HG03139 (cell line): Measurements from ENCODE around the gene TRRAP.
A peak's percentile ranks its signal among the peaks of the same experiment; 100 is the strongest.
"Not testable (repeated sequence)": the region's sequence is repeated elsewhere in the genome, so short reads cannot be mapped to it uniquely, and the experiment has no call there.

Experiments used
- ATAC-seq: cut with Tn5 transposase; IDR thresholded peaks from one replicate; pipeline ENCODE4 v1.9.1; 2021; ENCODE audit not compliant: unreplicated experiment

Gene TRRAP

GRCh38 chr7:98878365-98879197 lies at the start of gene TRRAP:
TSS of gene TRRAP (plus strand) at chr7:98878532. CDS start at chr7:98881151, 2,619 bp downstream.
- ATAC-seq = peak; percentile 65

DNA sequence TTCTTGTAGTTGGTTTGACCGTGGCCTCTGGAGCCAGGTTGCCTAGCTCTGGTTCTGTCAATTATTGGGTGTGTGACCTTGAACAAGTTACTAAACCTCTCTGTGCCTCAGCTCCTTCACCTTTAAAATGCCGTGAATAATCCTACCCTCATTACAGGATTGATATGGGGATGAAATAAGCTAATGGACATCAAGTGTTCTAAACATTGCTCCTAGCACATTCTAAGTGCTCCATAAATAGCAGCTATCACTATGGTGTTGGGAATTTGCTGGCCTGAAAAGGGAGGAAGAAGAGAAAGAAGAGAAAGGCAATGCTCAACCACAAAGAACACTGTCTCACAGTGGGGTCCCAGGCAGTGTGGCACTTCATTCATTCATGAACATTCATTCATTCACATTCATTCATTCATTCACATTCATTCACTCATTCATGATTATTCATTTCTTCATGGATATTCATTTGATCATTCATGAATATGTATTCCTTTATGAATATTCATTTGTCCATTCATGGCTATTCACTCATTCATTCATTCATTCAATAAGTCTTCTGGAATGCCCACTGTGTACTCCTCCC lies 47.3 kb upstream of the TRRAP start:
- ATAC-seq = no peak

- ATAC-seq = no peak
Observed at GRCh38 chr7:98831641-98832221, 46.6 kb upstream of the TRRAP start.

GRCh38 chr7:98833022-98833421 lies 45.3 kb upstream of the TRRAP start:
- ATAC-seq = no peak

- ATAC-seq = no peak
Observed at GRCh38 chr7:98834949-98835348, 43.4 kb upstream of the TRRAP start.

- ATAC-seq = no peak
Observed at GRCh38 chr7:98836811-98837629, 41.3 kb upstream of the TRRAP start.

DNA sequence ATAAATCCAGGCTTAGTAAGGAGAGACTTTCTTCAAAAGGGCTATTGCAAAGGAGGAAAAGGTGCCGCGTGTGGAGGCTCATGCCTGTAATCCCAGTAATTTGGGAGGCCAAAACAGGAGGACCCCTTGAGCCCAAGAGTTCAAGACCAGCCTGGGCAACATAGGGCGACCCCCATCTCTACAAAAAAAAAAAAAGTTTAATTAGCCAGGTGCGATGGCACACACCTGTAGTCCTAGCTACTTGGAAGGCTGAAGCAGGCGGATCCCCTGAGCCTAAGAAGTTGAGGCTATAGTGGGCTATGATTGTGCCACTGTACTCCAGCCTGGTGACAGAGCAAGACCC lies 40.7 kb upstream of the TRRAP start:
- no peak for ATAC-seq

- no peak for ATAC-seq
Observed at GRCh38 chr7:98840096-98840495, 38.2 kb upstream of the TRRAP start.

- ATAC-seq = no peak
Observed at GRCh38 chr7:98840722-98841121, 37.6 kb upstream of the TRRAP start.

GRCh38 chr7:98841179-98841997 lies 36.9 kb upstream of the TRRAP start:
- ATAC-seq = no peak

DNA sequence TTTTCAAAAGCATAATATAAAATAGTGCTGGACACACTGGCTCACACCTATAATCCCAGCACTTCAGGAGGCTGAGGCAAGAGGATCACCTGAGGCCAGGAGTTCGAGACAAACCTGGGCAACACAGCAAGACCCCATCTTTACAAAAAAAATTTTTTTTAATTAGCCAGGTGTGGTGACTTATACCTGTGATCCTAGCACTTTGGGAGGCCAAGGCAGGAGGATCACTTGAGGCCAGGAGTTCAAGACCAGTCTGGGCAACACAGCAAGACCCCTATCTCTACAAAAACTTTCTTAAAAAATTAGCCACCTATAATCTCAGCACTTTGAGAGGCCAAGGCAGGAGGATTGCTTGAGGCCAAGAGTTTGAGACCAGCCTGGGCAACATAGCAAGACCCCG lies 35.8 kb upstream of the TRRAP start:
- ATAC-seq = not testable (repeated sequence)

DNA sequence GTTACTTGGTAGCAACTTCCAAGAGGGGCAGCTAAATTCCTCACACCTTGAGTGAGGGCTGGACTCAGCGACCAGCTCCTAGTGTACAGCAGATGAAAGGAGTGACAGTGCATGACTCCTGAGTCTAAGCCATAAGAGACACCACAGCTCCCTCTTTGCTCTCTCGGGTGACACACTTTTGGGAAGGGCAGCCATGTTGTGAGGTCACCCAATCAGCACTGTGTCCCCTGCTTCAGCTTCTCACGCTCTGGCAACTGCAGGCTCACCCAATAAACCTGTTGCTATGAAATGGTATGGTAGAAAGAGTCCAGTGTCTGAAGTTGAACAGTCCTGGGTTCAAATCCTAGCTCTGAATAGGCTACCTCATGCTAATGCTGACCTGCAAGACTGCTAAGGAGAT lies 29.4 kb upstream of the TRRAP start:
- no peak for ATAC-seq

DNA sequence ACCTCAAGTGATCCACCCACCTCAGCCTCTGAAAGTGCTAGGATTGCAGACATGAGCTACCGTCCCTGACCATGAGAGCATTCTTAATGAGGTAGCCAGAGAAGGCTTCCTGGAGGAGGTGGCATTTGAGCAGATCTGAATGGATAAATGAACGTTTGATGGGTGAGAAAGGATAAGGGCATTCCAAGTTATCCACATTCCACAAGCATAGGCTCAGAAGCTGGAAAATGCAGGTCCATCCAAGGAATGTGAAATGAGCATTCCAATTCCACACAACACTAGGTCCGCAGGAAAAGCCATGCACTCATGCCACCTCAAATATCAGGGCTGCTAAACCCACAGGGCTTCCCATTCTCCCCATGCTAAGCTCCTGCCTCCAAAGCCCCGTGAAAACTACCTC lies 25.5 kb upstream of the TRRAP start:
- ATAC-seq = no peak

DNA sequence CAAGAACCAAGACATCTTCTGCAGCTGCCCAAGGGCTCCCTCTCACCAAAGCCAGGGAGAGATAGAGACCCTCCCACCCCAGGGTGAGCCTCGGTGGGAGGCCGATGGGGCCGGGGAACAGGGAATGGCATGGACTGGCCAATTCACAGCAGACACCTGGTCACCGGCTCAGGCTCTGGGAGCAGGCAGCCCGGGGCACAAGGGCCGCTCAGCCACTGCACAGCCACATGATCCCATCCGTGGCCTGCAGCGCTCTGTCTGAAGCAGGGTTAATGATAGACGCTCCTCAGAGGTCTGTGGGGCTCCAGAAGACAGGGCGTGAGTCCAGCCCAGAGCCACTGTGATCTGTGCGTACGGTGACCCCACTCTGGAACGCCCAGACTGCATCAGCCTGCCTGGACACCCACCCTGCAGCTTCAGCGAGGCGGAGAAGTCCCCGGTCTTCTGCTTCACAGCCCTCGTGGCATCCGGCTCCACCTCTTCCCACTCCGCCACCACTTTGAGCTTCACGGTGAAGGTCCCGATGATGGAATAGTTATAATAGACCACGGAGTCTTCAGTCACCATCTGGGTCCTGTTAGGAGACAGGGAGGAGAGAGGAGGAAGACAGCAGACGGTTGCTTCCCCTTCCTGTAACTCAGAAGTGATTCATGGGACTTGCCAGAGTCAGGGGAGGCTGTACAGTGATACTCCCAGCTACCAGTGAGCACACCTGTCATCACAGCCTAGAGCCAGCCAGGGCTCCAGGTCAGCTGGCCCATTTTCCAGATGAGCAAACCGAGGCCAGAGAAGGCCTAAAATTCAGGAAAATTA lies 22.5 kb upstream of the TRRAP start:
- no peak for ATAC-seq

- no peak for ATAC-seq
Observed at GRCh38 chr7:98860071-98860470, 18.3 kb upstream of the TRRAP start.

DNA sequence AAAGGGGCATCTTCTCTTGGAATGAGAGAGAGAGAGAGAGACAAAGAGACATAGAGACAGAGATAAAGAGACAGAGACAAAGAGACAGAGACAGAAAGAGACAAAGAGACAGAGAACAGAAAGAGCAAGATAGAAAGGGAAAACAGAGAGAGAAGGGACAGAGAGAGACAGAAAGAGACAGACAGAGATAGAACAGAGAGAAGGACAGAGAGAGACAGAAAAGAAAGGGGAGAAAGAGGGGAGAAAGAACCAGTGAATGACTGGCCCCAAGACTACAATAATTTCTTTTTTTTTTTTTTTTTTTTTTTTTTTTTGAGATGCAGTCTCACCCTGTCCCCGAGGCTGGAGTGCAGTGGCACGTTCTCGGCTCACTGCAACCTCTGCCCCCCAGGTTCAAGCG lies 16.1 kb upstream of the TRRAP start:
- no peak for ATAC-seq

DNA sequence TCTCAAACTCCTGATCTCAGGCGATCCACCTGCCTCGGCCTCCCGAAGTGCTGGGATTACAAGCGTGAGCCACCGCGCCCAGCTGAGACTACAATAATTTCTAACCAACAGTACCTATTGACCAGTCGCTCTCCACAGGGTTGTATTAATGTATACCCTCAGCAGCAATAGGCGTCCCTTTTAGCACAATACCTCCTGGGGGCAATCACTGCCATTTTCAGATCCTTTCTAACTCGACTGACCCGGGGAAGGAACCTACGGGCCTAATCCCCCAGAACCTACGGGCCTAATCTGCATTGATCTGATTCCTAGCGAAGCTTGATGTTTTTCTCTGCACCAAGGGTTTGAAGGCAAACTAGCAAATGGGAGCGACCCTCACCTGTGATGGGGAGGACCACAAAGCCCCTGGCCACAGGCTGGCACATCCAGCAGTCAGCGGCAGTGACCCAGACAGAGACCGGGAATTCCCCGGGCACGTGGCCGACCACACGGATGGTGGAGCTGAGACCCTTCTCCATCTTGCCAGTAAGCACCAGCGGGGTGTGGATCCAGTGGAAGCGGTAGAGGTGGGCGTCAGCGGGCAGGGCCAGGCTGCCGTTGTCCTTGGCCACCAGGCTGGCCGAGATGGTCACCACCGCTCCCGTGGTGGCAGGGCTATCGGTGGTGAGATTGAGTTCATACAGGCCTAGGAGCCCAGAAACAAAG lies 15.5 kb upstream of the TRRAP start:
- ATAC-seq = no peak

GRCh38 chr7:98863601-98864000 lies 14.7 kb upstream of the TRRAP start:
- no peak for ATAC-seq

- no peak for ATAC-seq
Observed at GRCh38 chr7:98864731-98865453, 13.4 kb upstream of the TRRAP start.
